A172 (cell line): ENCODE measurements around the gene NHERF1. TPM values are rescaled to one million over a fixed set of nuclear protein-coding genes. Genes with fewer than 3 reads are reported as not detected.
A peak's percentile ranks its signal among the peaks of the same experiment; 100 is the strongest.

Source experiments
- DNase-seq: peaks from one replicate; pipeline ENCODE4 v3.0.0-alpha.2; 2015; ENCODE audit warnings: low spot score
- total RNA-seq: library from RNA; depleted of rRNA; stranded (reverse); fragments of >200 nt; shearing (Covaris generic); gene quantifications from 2 replicates; pipeline ENCODE4 v1.2.3, GENCODE V29; 2014

Gene NHERF1
- total RNA-seq, 1 experiment from 2014 or later: 205 TPM

DNA sequence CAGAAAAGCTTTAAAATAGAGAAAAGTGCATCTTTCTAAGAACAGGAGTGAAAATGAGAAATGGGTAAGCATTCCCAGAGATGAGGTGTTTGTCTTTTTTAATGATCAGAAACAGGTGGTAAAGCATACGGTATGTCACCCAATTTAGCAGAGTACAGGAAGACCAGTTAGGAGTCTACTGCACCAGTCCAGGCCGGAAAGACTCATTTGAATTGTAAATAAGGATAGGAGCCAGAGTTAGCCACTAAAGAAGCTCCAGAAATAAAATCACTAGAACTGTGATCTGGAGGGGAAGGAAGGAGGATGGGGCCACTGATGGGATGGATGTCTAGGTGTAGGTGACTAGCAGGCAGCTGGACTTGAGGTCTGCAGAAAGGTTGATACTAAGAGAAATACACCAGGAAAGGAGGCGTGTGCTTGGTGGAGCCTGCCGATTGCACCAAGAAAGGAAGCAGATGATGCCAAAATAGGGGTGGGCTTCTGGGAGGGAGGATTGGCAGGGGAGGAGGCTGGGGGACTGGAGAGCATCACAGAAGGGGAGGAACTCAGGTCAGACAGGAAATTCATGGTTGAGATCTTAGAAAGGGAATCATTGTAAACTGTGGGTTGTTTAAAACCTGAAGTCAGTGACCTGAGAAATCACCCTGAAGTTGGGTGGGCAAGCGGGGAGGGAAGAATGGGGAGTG lies 35.8 kb downstream of the NHERF1 start:
- no peak for DNase-seq

DNA sequence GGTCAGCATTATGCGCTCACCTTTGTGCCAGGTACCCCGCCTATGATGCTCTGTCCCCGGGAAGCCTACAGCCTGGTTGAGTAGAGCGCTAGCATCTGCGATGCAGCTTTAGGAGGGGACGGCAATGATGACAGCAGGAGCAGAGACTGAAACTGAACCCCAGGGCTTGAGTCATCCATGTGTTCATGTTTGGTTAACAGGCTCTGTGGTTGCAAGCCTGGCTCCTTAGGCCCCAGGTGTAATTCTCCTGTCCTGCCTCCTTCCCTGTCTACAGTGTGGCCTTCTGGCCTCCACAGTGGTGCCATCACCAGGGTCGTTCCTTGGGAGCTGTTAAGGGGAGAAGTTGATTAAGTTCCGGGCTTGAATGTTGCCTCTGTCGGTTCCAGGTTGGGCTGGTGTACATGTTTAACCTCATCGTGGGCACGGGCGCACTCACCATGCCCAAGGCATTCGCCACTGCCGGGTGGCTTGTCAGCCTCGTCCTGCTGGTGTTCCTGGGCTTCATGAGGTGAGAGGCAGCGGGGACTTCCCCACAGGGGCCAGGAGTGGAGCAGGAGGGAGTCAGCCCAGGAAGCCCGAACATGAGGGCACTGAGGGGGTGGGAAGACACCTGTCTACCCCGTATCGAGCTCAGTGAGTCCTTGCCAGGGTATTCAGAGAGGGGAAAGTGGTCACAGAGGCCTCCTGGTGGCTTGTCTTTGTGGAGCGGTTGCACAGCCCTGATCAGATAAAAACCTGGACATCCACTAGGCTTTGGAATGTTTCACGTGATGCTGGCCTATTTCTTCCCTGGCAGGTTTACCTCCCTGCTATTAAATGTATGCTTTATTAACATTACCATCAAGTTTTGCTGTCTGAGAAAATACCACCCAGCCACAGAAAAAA lies 36.9 kb downstream of the NHERF1 start:
- DNase-seq: no peak

DNA sequence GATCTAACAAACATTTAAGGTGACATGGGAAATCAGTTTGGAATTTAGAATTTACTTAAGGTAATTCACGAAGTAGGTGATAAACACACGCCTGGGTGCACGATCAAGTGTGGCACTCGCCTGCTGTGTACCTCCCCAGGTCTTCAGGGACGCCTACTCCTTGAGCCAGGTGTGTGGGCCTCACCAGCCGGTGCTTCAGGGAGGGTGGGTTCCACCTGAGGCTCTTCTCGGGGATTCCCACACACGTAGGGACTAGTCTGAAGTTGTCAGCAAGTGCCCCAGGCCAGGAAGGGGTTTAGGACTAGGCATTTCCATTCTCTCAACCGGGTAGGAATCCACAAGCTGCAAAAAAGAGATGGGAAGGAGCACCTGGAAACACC lies 37.5 kb downstream of the NHERF1 start:
- DNase-seq: no peak

DNA sequence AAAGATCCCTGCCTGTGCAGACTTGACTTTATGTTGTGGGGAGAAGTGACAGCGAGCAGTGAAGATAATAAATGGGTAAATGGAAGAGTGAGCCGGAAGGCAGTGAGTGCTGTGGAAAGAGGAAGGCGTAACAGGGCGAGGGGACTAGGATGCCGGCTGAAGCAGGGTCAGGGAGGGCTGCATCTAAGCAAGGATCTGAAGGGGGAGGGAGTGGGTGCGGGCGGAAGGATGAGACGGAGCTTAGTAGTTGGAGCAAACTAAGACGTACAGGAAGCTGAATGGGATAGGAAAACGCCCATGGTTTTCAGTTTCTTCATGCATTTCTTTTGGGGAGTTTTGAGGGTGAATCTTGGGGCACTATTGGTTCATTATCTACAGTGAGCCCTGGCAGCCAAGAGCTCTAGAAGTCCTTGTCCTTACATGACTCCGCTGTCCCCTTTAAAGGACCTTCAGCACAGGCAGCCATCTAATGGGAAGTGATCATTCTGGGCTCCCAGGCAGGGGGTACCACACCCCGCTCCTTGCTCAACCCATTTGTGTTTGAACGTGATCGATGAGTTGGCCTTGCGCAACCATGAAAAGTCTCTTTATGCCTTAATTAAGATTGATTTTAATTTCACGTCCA lies 38.1 kb downstream of the NHERF1 start:
- no peak for DNase-seq

DNA sequence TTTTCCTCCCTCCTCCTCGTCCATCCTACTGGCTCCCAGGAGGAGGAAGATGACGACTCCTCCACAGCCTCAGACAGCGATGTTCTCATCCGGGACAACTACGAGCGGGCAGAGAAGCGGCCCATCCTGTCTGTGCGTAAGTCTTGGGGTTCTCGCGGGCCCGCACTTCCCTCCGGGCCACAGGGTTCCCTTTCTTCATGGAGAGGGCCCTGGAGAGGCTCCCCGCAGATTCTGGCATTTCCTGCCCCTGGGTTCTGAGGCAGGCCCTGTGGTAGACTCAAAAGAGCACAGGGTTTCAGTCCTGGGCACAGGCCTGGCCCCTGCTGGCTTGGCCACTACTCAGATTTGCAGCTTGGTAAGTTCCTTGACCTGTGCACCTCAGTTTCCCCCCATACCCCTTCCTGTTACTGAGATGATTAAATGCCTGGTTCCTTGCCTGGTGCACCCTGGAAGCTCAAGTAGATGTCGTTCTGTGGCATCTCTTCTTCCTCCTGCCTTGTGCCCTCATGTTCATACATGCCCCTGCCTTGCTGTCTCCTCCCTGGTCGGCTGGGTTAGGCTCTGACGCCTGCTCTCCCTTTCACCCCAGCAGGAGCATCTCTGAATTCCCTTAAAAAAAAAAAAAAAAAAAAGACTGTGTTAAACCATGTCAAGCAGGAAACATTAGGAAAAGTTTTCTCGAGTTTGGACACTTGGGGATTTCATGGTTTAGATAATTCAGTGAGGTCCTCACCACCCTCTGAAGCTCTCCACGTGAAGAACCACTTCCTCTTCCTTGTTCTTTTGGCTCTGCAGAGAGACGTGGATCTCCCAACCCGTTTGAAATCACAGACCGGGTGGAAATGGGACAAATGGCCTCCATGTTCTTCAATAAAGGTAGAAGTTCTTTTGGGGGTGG lies 42.0 kb downstream of the NHERF1 start:
- DNase-seq: no peak

DNA sequence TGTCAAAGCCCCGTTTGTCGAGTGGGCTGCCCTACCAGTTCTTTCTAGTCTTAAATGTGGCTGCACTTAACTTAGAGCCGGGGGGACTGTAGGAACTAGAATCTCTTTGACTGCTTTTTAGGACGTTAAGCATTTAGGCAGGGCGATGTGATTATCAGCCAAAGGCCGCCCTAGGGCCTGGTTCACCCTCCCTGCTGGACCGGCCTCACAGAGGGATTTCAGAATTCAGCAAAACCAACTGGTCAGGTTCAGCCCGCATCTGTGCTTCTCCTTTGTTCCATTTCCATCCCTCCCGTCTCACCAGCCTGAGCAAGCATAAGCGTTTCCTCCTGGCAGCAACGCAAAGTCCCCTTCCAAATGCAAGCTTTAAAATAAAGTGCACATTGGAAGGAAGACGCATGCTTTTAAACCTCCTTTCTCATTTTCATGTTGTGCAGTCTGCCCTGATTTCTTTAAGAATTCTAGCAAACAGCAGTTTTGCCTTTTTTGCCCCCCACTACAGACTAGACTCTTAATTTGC lies 44.2 kb downstream of the NHERF1 start:
- DNase-seq: no peak

DNA sequence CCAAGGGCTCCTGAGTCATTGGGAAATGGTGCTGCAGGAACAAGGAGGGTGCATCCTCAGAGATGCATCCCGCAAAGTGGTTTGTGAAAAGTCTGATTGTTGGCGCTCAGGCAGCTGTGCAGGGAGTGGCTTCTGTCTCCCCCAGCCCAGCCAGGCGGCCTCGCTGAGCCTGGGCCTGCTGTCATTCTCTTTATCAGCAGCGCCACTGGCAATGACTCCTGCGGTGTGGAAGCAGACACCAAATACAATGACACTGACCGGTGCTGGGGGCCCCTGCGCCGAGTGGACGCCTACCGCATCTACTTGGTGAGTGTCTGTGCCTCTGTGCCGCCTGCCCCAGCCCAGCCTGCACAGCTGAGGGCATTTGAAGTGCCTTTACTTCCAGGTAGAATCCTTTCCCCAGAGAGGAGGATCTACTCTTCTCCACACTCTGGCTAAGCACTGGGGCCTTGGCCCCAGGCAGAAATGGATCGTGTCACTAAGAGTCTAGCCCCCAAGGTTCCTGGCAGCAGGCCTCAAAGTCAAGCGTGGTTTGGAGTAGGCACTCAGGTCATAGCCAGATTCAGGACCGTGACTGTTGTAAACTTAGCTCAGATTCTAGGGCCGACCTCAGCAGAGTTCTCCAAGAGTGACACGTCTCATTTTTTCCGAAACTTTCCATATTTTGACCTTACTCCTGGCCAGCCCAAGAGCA lies 47.0 kb downstream of the NHERF1 start:
- no peak for DNase-seq

DNA sequence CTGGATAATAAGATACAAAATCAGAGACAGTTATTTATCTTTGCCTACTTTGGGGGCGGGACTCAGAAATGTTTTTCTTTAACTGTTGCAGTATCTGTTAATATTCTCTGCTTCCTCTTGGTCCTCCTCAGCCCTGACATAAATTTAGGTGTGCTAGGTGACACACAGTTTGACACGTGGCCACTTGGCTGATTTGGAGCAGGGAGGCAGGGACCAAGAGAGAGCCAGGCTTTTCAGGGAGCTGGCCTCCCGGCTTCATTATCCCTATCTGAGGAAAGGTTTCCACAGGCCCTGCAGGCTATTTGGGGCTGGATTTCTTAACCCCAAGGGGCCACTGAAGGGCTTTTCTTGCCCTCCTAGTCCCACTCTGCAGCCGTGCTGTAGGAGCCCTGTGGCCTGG lies 47.8 kb downstream of the NHERF1 start:
- DNase-seq: no peak

DNA sequence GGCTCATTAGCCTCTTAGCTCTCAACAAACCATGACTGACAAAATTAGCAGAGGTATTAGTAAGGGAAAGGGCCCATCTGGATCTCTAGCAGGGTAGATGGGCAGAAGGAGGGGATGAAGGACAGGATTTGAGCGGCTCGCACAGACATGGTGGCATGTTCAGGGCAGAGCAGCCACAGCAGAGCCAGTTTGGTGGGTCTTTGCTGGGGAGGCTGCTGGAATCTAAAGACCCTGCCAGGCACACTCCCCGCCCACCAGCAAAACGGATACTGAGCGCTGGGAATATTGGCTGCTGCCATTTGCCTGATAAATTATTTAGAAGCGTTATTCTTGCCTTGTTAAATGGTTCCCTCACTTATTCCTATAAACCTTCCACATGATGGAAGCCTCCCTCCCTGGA lies 48.4 kb downstream of the NHERF1 start:
- no peak for DNase-seq

DNA sequence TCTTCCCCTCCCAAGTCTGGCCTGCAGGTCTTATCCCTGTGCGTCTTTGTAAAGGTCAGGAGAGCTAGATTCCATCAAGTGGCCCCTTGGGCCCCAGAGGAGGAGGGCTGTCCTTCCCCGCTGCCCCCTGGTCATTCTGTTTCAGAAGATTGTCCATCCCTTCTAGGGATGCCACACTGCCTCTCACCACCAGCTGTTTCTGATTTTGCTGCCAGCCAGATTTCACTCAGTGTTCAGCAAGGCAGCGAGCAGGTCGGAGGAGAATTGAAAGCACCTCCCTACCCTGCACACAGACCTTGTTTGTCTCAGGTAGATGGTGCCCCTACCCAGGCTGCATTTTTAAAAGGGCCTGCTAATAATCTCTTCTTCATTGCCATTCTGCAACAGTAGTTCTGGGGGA lies 49.4 kb downstream of the NHERF1 start:
- no peak for DNase-seq

DNA sequence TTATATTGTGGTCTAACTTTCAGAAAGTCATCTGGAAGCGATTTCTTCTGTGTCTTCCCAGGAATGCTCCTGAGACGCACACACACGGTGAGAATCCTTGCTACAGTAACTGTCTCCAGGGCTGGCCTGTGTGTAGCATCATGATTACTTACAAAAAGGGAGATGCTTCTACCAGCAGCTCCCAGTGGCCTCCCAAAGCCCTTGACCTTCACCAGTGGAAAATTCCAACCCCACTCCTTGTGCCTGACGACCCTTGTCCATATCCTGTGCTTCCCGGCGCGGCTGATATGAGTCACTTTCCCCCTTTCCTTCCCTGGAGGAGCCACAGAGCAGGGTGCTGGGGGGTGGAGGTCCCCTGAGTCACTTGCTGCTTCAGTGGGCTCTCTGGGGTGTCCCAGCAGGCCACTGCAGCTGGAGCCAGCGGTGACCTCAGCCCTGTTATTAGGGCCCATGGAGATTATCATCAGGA lies 49.8 kb downstream of the NHERF1 start:
- DNase-seq: peak; percentile 70

DNA sequence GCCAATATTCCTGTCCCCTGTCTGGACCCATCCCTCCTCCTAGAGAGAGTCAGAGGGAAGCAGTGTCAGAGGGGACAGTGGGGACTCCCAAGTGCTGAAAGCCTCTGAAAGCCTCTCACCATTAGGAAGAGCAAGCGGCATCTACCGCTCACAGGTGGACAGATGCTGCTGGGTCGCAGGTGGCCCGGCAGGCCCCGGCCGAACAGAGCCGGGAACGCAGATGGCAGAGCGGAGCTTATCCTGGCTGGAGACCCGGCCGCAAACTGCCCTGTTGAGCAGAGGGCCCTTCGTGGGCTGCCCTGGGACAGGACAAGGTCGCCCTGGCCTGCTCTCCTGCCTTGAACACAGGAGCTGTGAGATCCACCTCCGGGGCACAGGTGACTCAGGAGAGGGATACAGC lies 50.7 kb downstream of the NHERF1 start:
- no peak for DNase-seq

DNA sequence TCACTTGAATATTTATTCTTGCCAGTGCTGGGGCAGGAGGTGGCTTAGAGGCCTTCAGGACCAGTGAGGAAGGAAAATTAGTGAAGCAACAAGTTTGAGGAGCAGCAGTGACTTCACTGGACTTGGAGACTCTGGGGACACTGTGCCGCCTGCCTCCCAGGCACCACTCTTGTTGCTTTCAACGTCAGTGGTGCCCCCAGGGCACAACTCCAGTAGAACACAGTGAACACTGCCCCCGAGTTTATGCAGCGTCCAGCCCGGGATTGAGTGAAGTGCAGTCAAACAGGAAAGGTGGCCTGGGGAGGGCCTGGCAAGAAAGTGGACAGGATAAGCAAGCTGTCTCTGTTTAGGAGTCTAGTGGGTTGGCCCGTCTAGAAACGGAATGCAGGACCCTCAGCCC lies 52.1 kb downstream of the NHERF1 start:
- DNase-seq: no peak

DNA sequence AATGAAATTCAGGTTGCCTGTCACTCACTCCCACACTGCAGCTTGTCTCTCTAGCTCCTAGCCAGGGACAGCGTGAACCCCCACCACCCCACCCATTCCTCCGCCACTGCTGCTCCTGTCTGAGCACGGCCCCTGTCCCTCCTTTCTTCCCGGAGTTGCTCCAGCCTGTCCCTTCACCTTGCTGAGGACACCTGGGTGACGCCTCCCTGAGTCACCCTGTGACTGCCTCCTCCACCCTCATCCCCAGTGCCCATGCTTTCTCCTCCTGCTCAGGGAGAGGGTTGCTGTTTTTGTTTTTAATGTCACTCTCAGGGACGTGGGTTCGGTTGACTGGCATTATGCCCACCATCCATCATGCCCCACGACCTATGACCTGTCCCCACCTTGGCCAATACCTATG lies 53.5 kb downstream of the NHERF1 start:
- no peak for DNase-seq

DNA sequence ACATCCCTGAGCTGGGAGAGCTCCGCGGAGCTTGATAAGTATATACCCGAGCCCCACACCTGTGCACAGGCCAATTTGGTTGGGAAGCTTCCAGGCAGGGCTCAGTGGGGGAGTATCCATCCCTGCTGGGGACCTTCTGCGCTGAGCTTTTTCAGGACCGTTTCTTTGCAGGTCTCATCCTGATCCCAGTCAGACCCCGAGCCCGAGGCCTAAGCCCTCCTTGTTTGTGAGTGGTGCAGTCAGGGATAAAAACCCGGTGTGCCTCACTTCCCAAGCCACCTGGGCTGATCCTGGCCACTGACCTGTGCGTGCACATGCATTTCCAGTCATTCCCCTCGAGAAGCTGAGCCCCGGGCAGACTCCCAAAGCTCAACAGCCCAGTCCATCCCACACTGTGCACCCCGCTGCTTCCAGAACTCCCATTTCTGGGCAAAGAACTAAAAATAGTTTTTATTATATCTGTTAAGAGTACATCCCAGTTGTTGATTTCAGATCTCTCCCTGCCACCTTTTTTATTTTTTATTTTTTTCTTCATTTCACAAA lies 55.0 kb downstream of the NHERF1 start:
- no peak for DNase-seq

DNA sequence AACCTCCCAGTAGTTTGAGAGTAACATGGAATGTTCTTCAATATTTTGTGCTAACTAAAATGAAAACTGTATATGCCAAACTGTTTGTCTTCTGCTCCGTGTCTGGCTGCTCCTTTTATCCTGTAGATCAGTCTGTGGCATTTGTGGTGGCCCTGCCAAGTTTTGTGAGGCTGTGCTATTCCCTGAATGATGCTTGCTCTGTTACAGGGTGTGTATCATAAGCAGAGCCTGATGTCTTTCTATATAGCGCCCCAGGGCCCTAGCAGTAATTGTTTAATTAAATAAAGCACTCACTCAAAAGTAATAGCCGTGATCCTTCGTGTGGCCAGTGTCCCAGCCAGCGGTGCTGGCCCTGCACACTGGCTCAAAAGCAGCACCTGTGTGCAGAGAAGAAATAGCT lies 55.5 kb downstream of the NHERF1 start:
- DNase-seq: no peak

DNA sequence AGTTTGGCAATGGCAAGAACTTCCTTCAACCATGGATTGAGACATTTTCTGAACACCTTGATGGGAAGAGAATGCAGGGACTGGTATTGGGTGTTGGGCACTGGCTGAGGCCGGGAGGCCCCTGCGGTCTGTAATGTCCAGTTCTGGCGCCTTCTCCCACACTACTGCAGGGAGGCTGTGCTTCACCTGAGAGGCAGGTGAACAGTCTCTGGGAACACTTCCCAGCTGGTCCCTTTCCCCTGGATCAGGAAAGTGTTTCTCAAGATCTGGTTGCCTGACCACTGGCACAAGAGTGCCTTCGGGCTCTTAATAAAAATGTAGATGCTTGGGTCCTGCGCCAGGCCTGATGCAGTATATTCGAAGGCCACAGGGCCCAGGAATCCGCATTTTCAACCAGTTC lies 56.3 kb downstream of the NHERF1 start:
- no peak for DNase-seq

DNA sequence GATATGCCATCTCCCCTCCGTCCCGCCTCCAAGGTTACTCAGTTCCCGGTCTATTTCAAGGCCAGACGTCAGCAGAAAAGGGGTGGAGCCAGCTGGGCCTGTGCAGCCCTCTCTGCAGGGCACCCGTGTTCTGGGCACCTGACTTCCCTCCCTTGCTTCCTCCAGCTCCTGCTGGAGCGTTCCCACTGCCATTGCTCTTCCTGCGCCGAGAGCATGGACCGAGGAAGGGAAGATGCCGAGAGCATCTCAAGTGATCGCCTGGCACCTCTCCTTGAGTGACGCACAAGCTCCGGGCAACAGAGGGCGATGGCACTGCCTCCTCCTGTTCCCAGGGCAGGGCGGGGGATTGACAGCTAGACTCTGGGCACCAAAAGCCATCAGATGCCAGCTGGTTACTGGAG lies 57.2 kb downstream of the NHERF1 start:
- DNase-seq: no peak

DNA sequence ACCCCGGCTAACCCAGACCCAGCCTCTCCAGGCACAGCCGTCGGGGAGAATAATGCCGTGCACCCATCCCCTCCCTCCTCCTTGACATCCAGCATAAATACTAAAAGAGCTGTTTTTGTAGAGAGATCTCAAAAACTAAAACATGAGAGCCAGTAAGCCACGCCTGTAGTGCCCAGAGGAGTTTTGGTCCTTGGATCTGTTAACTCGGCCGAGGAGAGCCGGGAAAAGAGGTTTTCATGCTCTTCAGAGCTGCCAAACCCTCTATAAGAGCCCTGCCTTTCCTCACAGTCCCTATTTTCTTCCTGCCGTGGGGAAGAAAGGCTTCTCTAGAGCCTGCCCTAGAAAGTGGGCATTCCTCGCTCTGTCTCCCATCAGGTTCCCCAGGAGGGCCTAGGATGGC lies 57.9 kb downstream of the NHERF1 start:
- no peak for DNase-seq

DNA sequence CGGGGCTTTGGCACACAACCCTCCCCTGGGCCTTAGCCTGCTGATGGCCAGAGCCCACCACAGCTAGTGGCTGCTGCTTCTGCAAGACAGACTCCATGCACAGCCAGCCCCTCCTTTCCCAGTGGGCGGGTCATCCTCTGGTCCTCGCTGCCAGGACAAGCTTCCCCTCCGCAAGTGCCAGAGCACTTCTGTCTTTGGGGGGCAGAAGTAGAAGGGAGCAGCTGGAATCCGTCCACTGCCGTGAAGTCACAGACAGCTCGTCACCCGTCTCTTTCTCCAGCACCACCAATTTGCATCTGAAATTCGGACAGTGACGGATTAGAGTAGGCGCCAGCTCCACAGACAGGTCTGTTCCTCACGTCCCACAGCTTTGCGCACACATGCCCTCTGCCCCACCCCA lies 59.0 kb downstream of the NHERF1 start:
- DNase-seq: no peak

DNA sequence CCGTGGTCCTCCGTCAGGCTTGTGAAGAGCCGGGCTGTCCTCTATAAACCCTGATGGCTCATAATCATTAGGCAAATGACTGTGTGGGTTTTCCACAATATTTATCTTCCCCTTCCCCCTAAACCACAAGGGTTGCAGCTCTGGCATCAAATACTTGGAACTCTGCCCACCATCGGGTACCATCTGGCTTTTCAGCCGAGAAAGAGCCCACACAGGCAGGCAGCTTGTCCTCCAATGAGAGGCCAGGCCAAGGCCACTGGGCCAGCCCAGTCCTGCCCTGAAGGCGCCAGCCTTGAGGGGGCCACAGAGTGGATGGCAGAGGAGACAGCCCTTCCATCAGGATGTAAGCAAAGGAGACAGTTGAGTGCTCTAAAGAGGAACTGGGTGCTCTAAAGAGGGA lies 59.5 kb downstream of the NHERF1 start:
- no peak for DNase-seq
